Activated CD4-positive, alpha-beta memory T cell treated with anti-CD3 and anti-CD28 coated beads, Interleukin-2, amount 10 ng/mL, durations not matched to agents 7 days and 5 days (primary cell): Measurements from ENCODE around the gene UBR3. TPM values are rescaled to one million over a fixed set of nuclear protein-coding genes. Genes with fewer than 3 reads are reported as not detected.

Source experiments
- CTCF ChIA-PET: fragments of 350-600 bp; sonication (Branson Sonifier 250); formaldehyde crosslinking; loops from one replicate; lab custom pipeline; 2021; ENCODE audit warnings: antibody characterized with exemption, inconsistent platforms; lab: Charles Lee
- POLR2A ChIA-PET: fragments of 350-600 bp; sonication (Branson Sonifier 250); formaldehyde crosslinking; loops from one replicate; lab custom pipeline; 2021; ENCODE audit warnings: antibody characterized with exemption; lab: Charles Lee
- DNase-seq: peaks from one replicate; pipeline ENCODE4 v3.0.0-alpha.2; 2020
- H3K27ac Mint-ChIP-seq: one replicate; pipeline ENCODE4 v1.8.0; 2021; ENCODE audit warnings: mild to moderate bottlenecking, mixed read lengths
- H3K27me3 Mint-ChIP-seq: one replicate; pipeline ENCODE4 v1.8.0; 2021; ENCODE audit warnings: mixed read lengths
- H3K36me3 Mint-ChIP-seq: one replicate; pipeline ENCODE4 v1.8.0; 2021; ENCODE audit warnings: low read depth, mixed read lengths
- H3K4me1 Mint-ChIP-seq: one replicate; pipeline ENCODE4 v1.8.0; 2021; ENCODE audit warnings: mixed read lengths
- H3K4me3 Mint-ChIP-seq: one replicate; pipeline ENCODE4 v1.8.0; 2021; ENCODE audit warnings: mild to moderate bottlenecking, mixed read lengths
- H3K9me3 Mint-ChIP-seq: one replicate; pipeline ENCODE4 v1.8.0; 2021; ENCODE audit warnings: mixed read lengths
- total RNA-seq, 2 experiments: library from RNA; stranded (reverse); gene quantifications; one replicate each; pipeline ENCODE4 v1.2.3, GENCODE V29; 2021

Gene UBR3
- total RNA-seq, 2 experiments from 2014 or later, result 19.7 to 19.8 TPM

DNA sequence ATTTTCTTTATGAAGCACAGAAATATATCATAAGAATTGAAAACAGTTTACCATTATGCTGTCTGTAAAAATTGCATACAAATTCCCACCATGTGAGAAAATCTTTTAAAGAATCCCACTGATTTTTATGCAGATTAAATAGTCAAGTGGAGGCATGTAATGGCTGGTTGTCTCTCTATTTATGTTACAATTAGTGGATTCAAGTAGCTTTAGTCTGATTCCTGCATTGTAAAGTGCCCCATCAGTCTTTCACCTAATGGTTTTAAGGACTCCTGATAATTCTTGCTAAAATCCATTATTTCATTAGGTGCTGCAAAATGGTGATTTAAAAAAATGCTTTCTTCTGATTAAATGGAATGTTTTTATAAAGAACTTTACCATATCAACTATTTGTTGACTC, 202.3 kb downstream of the UBR3 start:
- Mint-ChIP-seq H3K36me3 (peaks cover 8% of the 10 kb centered on the region), H3K9me3 (no peaks in the 10 kb centered on the region), H3K27me3 (no peaks in the 10 kb centered on the region), H3K4me1 (no peaks in the 10 kb centered on the region), H3K27ac (no peak overlapping the region), H3K4me3 (no peak overlapping the region)
- ChIA-PET CTCF (no interaction called here), POLR2A (no interaction called here)
- no peak for DNase-seq

DNA sequence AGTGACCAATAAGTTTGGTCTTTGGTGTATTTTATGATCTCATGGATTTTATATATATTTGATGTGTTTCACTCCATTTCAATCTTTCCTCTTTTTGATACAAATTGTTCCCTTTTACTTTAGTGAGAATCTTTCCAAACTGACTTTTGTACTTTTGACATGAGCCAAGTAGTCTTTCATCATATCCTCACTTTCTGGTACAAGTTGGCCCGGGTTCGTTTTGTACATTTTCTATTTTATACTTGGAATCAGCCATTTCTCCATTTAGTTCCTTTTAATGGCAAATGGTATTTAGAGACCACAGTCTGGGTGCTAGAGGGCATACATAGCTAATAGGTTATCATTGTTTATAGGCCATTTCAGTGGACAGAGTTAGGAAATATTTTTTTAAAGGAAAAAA, 202.8 kb downstream of the UBR3 start:
- Mint-ChIP-seq H3K4me3 (no peak overlapping the region), H3K9me3 (no peaks in the 10 kb centered on the region), H3K36me3 (peaks cover 8% of the 10 kb centered on the region), H3K4me1 (no peaks in the 10 kb centered on the region), H3K27ac (no peak overlapping the region), H3K27me3 (no peaks in the 10 kb centered on the region)
- ChIA-PET CTCF (no interaction called here), POLR2A (no interaction called here)
- no peak for DNase-seq

DNA sequence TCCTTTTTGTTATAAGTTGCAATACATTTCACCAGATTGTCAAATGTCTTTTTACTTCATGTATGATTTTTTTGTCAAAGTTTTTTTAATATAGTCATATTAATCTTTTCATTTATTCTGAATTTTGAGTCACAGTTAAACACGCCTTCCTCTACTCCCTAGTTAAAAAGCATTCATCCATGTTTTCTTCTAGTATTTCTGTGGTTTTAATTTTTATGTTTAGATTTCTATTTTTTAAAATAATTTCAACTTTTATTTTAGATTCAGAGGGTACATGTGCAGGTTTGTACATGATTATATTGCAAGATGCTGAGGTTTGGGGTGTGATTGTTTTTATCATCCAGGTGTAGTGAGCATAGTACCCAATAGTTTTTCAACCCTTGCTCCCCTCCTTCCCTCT, 204.0 kb downstream of the UBR3 start:
- no peak for DNase-seq
- Mint-ChIP-seq H3K4me1 (no peaks in the 10 kb centered on the region), H3K36me3 (peaks cover 8% of the 10 kb centered on the region), H3K4me3 (no peak overlapping the region), H3K27ac (no peak overlapping the region), H3K27me3 (no peaks in the 10 kb centered on the region), H3K9me3 (no peaks in the 10 kb centered on the region)
- CTCF ChIA-PET, result no interaction called here
- POLR2A ChIA-PET, result no interaction called here

DNA sequence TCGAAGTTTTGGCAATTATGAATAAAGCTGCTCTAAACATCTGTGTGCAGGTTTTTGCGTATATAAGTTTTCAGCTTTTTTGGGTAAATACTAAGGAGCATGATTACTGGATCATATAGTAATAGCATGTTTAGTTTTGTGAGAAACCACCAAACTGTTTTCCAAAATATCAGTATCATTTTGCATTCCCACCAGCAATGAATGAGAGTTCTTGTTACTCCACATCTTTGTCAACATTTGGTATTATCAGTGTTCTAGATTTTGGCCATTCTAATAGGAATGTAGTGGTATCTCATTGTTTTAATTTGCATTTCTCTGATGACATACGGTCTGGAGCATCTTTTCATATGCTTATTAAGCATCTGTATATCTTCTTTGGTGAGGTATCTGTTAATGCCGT, 207.3 kb downstream of the UBR3 start:
- Mint-ChIP-seq H3K27ac (no peak overlapping the region), H3K9me3 (no peaks in the 10 kb centered on the region), H3K4me1 (no peaks in the 10 kb centered on the region), H3K36me3 (peaks cover 8% of the 10 kb centered on the region), H3K27me3 (no peaks in the 10 kb centered on the region), H3K4me3 (no peak overlapping the region)
- no peak for DNase-seq
- CTCF ChIA-PET, result no interaction called here
- POLR2A ChIA-PET, result no interaction called here

DNA sequence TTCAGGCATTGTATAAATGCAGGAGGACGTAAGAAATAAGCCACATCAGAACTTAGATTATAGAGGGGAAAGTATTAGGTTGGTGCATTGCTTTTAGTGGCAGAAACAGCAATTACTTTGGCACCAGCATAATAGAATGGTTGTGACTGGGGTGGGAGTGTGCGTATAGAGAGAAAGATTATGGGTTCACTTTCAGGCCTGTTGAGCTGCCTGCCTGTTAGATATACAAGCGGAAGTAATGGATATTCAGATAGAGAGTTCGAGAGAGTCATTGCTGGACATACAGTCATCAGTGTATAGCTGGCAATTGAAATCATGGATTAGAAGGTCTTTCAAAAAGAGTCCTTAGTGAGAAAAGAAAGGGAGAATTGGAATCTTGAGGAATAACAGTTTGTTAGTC, 211.5 kb downstream of the UBR3 start:
- CTCF ChIA-PET, result no interaction called here
- DNase-seq, result no peak
- Mint-ChIP-seq H3K4me3 (no peak overlapping the region), H3K36me3 (peaks cover 4% of the 10 kb centered on the region), H3K27ac (no peak overlapping the region), H3K9me3 (no peaks in the 10 kb centered on the region), H3K4me1 (no peaks in the 10 kb centered on the region), H3K27me3 (no peaks in the 10 kb centered on the region)
- POLR2A ChIA-PET, result no interaction called here

DNA sequence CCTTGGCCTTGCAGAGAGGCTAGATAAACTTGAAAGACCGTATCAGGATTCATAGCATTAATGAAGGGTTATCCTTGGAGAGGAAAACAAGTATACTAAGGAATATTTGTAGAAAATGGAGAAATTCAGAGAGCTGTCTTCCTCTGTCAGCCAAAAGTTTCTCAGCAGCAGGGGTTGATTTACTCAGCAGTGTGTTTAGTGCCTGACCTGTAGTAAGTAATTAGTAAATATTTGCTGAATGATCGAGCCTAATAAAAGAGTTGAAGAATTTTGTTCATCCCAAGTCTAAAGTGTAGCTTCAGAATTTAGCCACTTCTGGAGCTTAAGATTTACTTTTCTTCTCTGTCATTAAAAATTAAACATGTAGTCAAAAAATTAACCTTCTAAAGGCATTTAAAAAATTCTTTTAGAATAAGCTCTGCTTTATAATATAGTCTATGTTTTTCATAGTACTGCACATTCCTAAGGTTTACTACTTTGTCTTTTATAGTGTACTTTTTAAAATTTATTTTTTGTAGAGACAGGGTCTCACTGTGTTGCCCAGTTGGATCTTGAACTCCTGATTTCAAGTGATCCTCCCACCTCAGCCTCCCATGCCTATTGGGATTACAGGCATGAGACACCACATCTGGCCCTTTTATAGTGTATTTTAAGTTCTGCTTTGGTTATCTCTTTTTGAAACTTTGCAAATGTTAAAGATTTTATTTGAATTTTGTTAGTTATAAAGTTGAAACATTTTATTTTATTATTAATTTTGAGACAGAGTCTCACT, 212.3 kb downstream of the UBR3 start:
- no peak for DNase-seq
- no peak overlapping the region for H3K27ac Mint-ChIP-seq
- H3K4me3 Mint-ChIP-seq, result no peak overlapping the region
- H3K4me1 Mint-ChIP-seq, result no peaks in the 10 kb centered on the region
- H3K9me3 Mint-ChIP-seq, result no peaks in the 10 kb centered on the region
- H3K27me3 Mint-ChIP-seq, result no peaks in the 10 kb centered on the region
- H3K36me3 Mint-ChIP-seq, result peaks cover 4% of the 10 kb centered on the region
- ChIA-PET CTCF (no interaction called here), POLR2A (no interaction called here)

DNA sequence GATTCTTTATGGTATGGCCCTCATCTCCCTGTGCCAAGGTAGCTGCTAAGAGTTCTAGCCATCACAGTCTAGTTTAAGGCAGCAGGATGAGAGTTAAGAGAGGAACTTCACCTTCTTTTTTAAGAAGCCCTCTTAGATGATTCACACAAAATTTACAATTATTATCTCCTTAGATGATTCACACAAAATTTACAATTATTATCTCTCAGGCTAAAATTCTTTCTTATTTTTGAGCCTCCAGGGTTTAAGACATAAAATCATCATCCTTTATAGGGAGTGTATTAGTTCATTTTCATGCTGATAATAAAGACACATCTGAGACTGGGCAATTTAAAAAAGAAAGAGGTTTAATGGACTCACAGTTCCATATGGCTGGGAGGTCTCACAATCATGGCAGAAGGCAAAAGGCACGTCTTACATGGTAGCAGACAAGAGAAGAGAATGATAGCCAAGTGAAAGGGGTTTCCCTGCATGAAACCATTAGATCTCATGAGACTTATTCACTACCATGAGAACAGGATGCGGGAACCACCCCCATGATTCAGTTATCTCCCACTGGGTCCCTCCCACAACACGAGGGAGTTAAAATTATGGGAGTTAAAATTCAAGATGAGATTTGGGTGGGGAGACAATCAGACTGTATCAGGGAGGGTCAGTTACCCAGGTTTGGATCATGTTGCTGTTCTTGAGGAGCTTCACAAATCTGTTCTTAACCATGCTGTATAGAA, 217.7 kb downstream of the UBR3 start:
- DNase-seq, result no peak
- Mint-ChIP-seq H3K9me3 (no peaks in the 10 kb centered on the region), H3K4me3 (no peak overlapping the region), H3K27me3 (no peaks in the 10 kb centered on the region), H3K36me3 (peaks cover 4% of the 10 kb centered on the region), H3K4me1 (no peaks in the 10 kb centered on the region), H3K27ac (no peak overlapping the region)
- POLR2A ChIA-PET, result no interaction called here
- CTCF ChIA-PET, result no interaction called here

DNA sequence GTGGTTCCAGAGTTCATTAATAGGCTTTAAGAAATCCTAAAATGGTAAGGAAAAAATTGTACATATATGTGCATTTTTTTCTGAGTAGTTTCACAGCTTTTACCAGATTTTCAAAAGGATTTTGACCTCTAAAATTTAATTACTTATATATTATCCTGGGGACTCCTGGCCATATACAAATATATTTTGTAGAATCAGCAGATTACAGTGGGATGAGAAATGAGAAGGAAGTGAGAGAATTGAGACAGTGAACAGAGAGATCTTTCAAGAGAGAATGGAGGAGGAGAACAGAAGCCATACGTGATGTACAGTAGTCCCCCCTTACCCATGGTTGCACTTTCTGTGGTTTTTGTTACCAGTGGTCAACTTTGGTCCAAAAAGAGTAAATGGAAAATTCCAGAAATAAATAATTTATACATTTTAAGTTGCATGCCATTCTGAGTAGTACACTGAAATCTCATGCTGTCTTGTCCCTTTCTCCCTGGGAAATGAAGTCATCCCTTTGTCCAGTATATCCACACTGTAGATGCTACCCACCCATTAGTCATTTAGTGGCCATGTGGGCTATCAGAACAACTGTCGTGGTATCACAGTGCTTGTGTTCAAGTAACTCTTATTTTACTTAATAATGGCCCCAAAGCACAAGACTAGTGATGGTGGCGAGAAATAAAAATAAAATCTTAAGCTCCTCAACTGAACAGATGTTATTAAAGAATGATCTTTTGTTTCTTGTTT, 220.2 kb downstream of the UBR3 start:
- no peak overlapping the region for H3K4me3 Mint-ChIP-seq
- H3K9me3 Mint-ChIP-seq, result no peaks in the 10 kb centered on the region
- ChIA-PET CTCF (interaction anchor here (0.5 kb wide), 1 partner anchor 221 kb away, joined by 3 read pairs; no protein-coding TSS in a partner anchor), POLR2A (no interaction called here)
- peaks cover 3% of the 10 kb centered on the region for H3K36me3 Mint-ChIP-seq
- no peaks in the 10 kb centered on the region for H3K27me3 Mint-ChIP-seq
- H3K27ac Mint-ChIP-seq, result no peak overlapping the region
- DNase-seq, result no peak
- no peaks in the 10 kb centered on the region for H3K4me1 Mint-ChIP-seq

DNA sequence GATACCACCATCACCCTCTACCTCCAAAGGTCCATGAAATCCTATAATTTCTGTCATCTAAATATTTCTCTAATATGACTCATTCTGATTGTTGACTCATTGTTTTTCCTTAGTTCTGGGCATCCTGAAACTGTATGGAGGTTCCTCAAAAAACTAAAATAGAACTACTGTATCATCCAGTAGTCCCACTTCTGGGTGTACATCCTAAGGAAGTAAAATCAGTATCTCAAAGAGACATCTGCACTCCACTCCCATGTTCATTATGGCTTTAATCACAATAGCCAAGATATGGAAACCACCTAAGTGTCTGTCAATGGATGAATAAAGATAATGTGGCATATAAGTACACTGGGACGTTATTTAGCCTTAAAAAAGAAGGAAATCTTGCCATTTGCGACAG, 224.9 kb downstream of the UBR3 start:
- ChIA-PET POLR2A (no interaction called here), CTCF (no interaction called here)
- no peak overlapping the region for H3K4me3 Mint-ChIP-seq
- H3K36me3 Mint-ChIP-seq, result peaks cover 3% of the 10 kb centered on the region
- H3K27me3 Mint-ChIP-seq, result no peaks in the 10 kb centered on the region
- DNase-seq, result no peak
- no peak overlapping the region for H3K27ac Mint-ChIP-seq
- H3K9me3 Mint-ChIP-seq, result no peaks in the 10 kb centered on the region
- no peaks in the 10 kb centered on the region for H3K4me1 Mint-ChIP-seq

DNA sequence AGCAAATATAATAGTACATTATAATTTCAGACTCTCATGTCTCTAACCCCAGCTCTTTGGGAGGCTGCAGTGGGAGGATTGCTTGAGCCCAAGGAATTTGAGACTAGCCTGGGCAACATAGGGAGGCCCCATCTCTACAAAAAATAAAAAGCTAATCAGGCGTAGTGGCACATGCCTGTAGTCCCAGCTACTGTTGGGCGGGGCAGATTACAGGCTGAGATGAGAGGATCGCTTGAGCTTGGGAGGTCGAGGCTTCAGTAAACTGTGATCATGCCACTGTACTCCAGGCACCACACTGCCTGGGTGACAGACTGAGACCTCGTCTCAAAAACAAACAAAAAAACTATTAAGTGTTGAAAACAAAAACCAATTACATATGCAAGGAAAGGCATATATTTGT, 227.7 kb downstream of the UBR3 start:
- DNase-seq, result no peak
- Mint-ChIP-seq H3K27me3 (no peaks in the 10 kb centered on the region), H3K9me3 (no peaks in the 10 kb centered on the region), H3K27ac (no peak overlapping the region), H3K4me3 (no peak overlapping the region), H3K36me3 (peaks cover 3% of the 10 kb centered on the region), H3K4me1 (no peaks in the 10 kb centered on the region)
- POLR2A ChIA-PET, result no interaction called here
- CTCF ChIA-PET, result no interaction called here

DNA sequence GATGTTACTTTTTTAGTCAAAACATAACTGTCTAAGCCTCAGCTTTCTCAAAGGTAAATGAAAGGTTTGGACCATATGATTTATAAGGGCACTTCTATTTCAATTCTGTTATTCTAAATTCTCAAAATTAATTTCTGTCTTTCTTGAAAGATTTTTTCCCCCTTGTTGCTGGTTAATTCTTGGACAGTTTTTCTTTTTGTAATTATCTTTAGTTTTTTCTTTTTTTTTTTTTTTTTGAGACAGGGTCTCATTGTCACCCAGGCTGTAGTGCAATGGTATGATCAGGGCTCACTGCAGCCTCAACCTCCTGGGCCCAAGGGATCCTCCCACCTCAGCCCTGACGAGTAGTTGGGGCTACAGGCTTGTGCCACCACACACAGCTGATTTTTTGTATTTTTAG, 229.6 kb downstream of the UBR3 start:
- no peak overlapping the region for H3K27ac Mint-ChIP-seq
- DNase-seq, result no peak
- CTCF ChIA-PET, result no interaction called here
- H3K9me3 Mint-ChIP-seq, result no peaks in the 10 kb centered on the region
- H3K4me1 Mint-ChIP-seq, result no peaks in the 10 kb centered on the region
- no peaks in the 10 kb centered on the region for H3K27me3 Mint-ChIP-seq
- no peak overlapping the region for H3K4me3 Mint-ChIP-seq
- peaks cover 2% of the 10 kb centered on the region for H3K36me3 Mint-ChIP-seq
- POLR2A ChIA-PET, result no interaction called here

DNA sequence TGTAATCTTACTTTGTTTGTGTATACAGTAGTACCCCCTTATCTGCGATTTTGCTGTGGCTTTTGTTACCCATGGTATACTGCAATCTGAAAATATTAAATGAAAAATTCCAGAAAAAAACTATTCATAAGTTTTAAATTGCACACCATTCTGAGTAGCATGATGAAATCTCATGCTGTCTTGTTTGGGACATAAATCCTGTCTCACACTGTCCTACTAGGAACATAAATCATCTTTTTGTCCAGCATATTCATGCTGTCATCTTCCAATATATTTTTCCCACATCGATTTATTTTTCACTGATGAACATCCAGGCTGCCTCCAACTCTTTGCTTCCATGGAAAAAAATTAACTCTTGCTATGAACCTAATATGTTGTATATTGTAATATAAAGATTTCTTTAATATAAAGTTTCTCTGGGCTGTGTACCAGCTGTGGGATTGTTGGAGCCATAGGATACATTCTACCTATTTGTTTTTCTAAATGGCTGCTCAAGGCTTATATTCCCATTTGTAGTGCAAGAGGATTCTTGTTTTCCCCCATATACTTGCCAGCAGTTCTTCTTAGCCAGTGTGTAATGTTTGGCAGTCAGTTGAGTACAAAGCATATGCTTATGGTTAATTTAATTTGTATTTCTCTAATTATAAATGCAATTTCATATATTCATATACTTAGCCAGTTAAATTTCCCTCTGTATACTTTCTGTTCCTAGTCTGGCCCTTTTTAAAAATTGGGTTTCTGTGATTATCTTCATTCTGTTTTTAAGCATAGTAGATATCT, 236.4 kb downstream of the UBR3 start:
- CTCF ChIA-PET, result no interaction called here
- H3K4me1 Mint-ChIP-seq, result no peaks in the 10 kb centered on the region
- H3K27me3 Mint-ChIP-seq, result no peaks in the 10 kb centered on the region
- DNase-seq, result no peak
- peaks cover 10% of the 10 kb centered on the region for H3K36me3 Mint-ChIP-seq
- H3K9me3 Mint-ChIP-seq, result no peaks in the 10 kb centered on the region
- POLR2A ChIA-PET, result no interaction called here
- H3K27ac Mint-ChIP-seq, result no peak overlapping the region
- no peak overlapping the region for H3K4me3 Mint-ChIP-seq

DNA sequence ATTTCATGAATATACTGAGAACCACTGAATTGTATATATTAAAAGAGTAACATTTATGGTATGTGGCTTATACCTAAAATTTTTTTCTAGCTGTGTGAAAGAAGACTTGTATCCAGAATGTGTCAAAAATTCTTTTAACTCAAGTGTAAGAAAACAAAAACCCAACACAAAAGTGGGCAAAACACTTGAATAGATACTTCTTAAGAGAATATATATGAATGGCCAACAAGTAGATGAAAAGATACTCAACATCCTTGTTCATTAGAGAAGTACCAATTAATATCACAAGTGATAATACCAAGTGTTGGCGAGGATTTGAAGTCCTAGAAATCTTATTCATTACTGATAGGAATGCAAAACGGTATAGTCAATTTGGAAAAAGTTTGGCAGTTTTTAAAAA, 243.5 kb downstream of the UBR3 start:
- Mint-ChIP-seq H3K4me1 (peaks cover under 1% of the 10 kb centered on the region), H3K27me3 (no peaks in the 10 kb centered on the region), H3K9me3 (peaks cover 2% of the 10 kb centered on the region), H3K27ac (no peak overlapping the region), H3K4me3 (no peak overlapping the region), H3K36me3 (peaks cover 26% of the 10 kb centered on the region)
- no peak for DNase-seq
- POLR2A ChIA-PET, result no interaction called here
- CTCF ChIA-PET, result no interaction called here
